Neuronal stem cell (in vitro differentiated cells): ENCODE results near the gene EED. TPM values are rescaled to one million over a fixed set of nuclear protein-coding genes. Genes with fewer than 3 reads are reported as not detected.

Source experiments
- DNase-seq: peaks from one replicate; pipeline ENCODE4 v3.0.0-alpha.2; 2013; ENCODE audit warnings: low spot score
- H2AFZ ChIP-seq: one replicate; pipeline ENCODE4 v1.6.1; 2013; ENCODE audit warnings: mild to moderate bottlenecking, low read length, inconsistent platforms
- H2AK5ac ChIP-seq: 2 replicates; pipeline ENCODE4 v1.6.1; 2013; ENCODE audit warnings: low read depth, mild to moderate bottlenecking, inconsistent platforms, low read length, moderate library complexity, mixed read lengths
- H2BK120ac ChIP-seq: 2 replicates; pipeline ENCODE4 v1.6.1; 2013; ENCODE audit warnings: low read depth, mild to moderate bottlenecking, inconsistent platforms, low read length, moderate library complexity, mixed read lengths
- H2BK12ac ChIP-seq: one replicate; pipeline ENCODE4 v1.6.1; 2013; ENCODE audit warnings: low read length, inconsistent platforms
- H2BK15ac ChIP-seq: 2 replicates; pipeline ENCODE4 v1.6.1; 2013; ENCODE audit warnings: mild to moderate bottlenecking, low read length, inconsistent platforms, mixed read lengths
- H2BK5ac ChIP-seq: one replicate; pipeline ENCODE4 v1.6.1; 2013; ENCODE audit warnings: inconsistent platforms, mild to moderate bottlenecking, low read length, moderate library complexity
- H3K14ac ChIP-seq: one replicate; pipeline ENCODE4 v1.6.1; 2013; ENCODE audit warnings: low read length, inconsistent platforms
- H3K18ac ChIP-seq: 2 replicates; pipeline ENCODE4 v1.6.1; 2013; ENCODE audit warnings: low read length, inconsistent platforms
- H3K23ac ChIP-seq: 2 replicates; pipeline ENCODE4 v1.6.1; 2013; ENCODE audit warnings: low read depth, mild to moderate bottlenecking, mixed read lengths, low read length, inconsistent platforms; ENCODE audit not compliant: poor library complexity
- H3K27ac ChIP-seq: replicated peaks from 3 replicates; pipeline ENCODE4 v1.5.1; 2013; ENCODE audit warnings: low read length, inconsistent platforms
- H3K27me3 ChIP-seq, 3 experiments: 2 replicates each; pipeline ENCODE4 v1.6.1; 2013; ENCODE audit warnings: low read length in 3 of 3, mild to moderate bottlenecking in 2 of 3, inconsistent platforms in 1 of 3, low read depth in 1 of 3, mixed read lengths in 1 of 3, moderate library complexity in 1 of 3; ENCODE audit not compliant: control insufficient read depth in 3 of 3, insufficient read depth in 3 of 3
- H3K36me3 ChIP-seq, 2 donors: replicated peaks in 1 of 2; 2 replicates each; pipeline ENCODE4 v1.6.1; 2013; ENCODE audit warnings: low read length in 2 of 2; ENCODE audit not compliant: control insufficient read depth in 2 of 2, insufficient read depth in 2 of 2
- H3K4ac ChIP-seq: 2 replicates; pipeline ENCODE4 v1.6.1; 2013; ENCODE audit warnings: inconsistent platforms, mild to moderate bottlenecking, low read length, moderate library complexity
- H3K4me1 ChIP-seq, 2 donors: 1 replicate in 1 of 2; 2 replicates in 1 of 2; pipeline ENCODE4 v1.6.1; 2013; ENCODE audit warnings: low read length in 2 of 2, low read depth in 1 of 2; ENCODE audit not compliant: control insufficient read depth in 2 of 2, insufficient read depth in 1 of 2
- H3K4me2 ChIP-seq: one replicate; pipeline ENCODE4 v1.6.1; 2013; ENCODE audit warnings: mild to moderate bottlenecking, low read length, inconsistent platforms; ENCODE audit not compliant: insufficient read depth, poor library complexity, severe bottlenecking
- H3K4me3 ChIP-seq, 2 donors: 2 replicates each; pipeline ENCODE4 v1.5.1; 2013; ENCODE audit warnings: low read length in 2 of 2, mild to moderate bottlenecking in 2 of 2, inconsistent platforms in 1 of 2, moderate library complexity in 1 of 2
- H3K79me1 ChIP-seq: one replicate; pipeline ENCODE4 v1.6.1; 2013; ENCODE audit warnings: low read depth, mild to moderate bottlenecking, inconsistent platforms, low read length, moderate library complexity
- H3K9ac ChIP-seq: one replicate; pipeline ENCODE4 v1.6.1; 2013; ENCODE audit warnings: mild to moderate bottlenecking, low read depth, low read length, inconsistent platforms; ENCODE audit not compliant: poor library complexity
- H3K9me3 ChIP-seq, 2 donors: replicated peaks in 1 of 2; 2 replicates each; pipeline versions ENCODE3 to v1.6.1; 2013; ENCODE audit warnings: low read length in 2 of 2, mild to moderate bottlenecking in 2 of 2, inconsistent platforms in 1 of 2, low read depth in 1 of 2, mixed read lengths in 1 of 2, moderate library complexity in 1 of 2; ENCODE audit not compliant: control insufficient read depth in 2 of 2, insufficient read depth in 1 of 2
- H4K8ac ChIP-seq: one replicate; pipeline ENCODE4 v1.6.1; 2013; ENCODE audit warnings: low read depth, mild to moderate bottlenecking, inconsistent platforms, low read length, moderate library complexity
- H4K91ac ChIP-seq: one replicate; pipeline ENCODE4 v1.6.1; 2013; ENCODE audit warnings: low read length, low read depth, mild to moderate bottlenecking, inconsistent platforms; ENCODE audit not compliant: poor library complexity
- WGBS, 2 donors: extraction: QIAGEN DNeasy Blood & Tissue Kit; methylation state at CpG; one replicate each; pipeline ENCODE4 v1.1.7; 2013; ENCODE audit warnings: missing lambda C conversion rate in 2 of 2, mixed read lengths in 1 of 2; ENCODE audit not compliant: insufficient read length in 2 of 2, insufficient replicate concordance in 1 of 2; ENCODE audit errors: extremely low coverage in 2 of 2; 5-methylcytosine and 5-hydroxymethylcytosine counted together
- polyA plus RNA-seq, 2 experiments: library from polyadenylated mRNA; stranded (reverse); fragments of 200-250 nt; gene quantifications; one replicate each; pipeline ENCODE4 v1.2.3, GENCODE V29; 2013

The EED gene, protein sequence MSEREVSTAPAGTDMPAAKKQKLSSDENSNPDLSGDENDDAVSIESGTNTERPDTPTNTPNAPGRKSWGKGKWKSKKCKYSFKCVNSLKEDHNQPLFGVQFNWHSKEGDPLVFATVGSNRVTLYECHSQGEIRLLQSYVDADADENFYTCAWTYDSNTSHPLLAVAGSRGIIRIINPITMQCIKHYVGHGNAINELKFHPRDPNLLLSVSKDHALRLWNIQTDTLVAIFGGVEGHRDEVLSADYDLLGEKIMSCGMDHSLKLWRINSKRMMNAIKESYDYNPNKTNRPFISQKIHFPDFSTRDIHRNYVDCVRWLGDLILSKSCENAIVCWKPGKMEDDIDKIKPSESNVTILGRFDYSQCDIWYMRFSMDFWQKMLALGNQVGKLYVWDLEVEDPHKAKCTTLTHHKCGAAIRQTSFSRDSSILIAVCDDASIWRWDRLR
- 27.9 TPM for polyA plus RNA-seq (2013, experiment 1 of 2)
- 28.0 TPM for polyA plus RNA-seq (2013, experiment 2 of 2)

DNA sequence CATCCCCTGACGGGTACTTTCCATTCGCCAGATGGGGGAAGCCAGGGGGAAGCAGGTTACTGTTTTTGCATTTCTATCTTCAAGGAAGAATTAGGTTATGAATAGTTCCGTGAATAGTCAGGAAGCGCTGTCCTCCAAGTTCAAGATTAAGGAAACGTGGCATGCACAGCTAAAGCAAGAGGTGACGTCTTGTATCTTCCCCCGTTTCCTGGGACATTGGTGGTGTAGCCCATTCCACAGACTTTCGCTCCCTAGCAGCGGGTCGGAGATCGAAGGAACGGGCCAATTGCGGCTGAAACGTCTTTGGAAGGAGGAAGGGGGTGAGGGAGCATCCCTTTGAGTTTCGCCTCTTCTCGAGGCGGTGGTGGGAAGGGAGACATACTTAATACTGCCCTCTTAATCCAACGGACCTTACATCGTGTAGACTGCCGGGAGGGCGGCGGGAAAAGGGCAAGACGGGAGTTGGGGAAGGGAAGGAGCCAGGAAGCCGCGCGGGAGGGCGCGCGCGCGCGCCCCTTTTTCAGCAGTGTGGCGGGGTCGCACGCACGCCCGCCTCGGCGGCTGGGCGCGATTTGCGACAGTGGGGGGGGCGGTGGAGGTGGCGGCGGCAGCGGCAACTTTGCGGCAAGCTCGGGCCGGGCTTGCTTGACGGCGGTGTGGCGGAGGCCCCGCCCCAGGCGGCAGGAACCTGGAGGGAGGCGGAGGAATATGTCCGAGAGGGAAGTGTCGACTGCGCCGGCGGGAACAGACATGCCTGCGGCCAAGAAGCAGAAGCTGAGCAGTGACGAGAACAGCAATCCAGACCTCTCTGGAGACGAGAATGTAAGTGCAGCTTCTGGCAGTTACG lies at the start of gene EED:
Gene EED, plus strand, starts transcription at position 232 of the 847 bp plus-strand sequence. Its CDS starts 477 bp downstream, at position 709.
- Histone ChIP-seq H2BK5ac (peak within 1 kb of the TSS; percentile 8), H3K4me2 (peak within 1 kb of the TSS; percentile 69), H3K4me3 (peak within 1 kb of the TSS; percentile 76 to 97), H3K18ac (peak within 1 kb of the TSS; percentile 97), H2BK12ac (no peak within 1 kb of the TSS), H3K4ac (no peak within 1 kb of the TSS), H3K36me3 (no peaks in the 10 kb centered on the region), H3K23ac (peak within 1 kb of the TSS; percentile 26), H3K27me3 (peaks cover 0 to 4% (median 0%) of the 10 kb centered on the region in 3 experiments), H3K9ac (peak within 1 kb of the TSS; percentile 91), H2AK5ac (no peak within 1 kb of the TSS), H3K9me3 (no peaks in the 10 kb centered on the region), H3K4me1 (peaks cover 1 to 7% of the 10 kb centered on the region in 2 donors), H2BK15ac (no peak within 1 kb of the TSS), H4K8ac (no peak within 1 kb of the TSS), H3K27ac (peak within 1 kb of the TSS; percentile 95), H3K79me1 (no peaks in the 10 kb centered on the region), H2AFZ (peak within 1 kb of the TSS; percentile 91), H4K91ac (no peak within 1 kb of the TSS), H2BK120ac (no peak within 1 kb of the TSS), H3K14ac (no peak within 1 kb of the TSS)
- peak; percentile 93 for DNase-seq
- no CpG with 5 or more reads among the region's 64 CpGs for WGBS, 2 donors

DNA sequence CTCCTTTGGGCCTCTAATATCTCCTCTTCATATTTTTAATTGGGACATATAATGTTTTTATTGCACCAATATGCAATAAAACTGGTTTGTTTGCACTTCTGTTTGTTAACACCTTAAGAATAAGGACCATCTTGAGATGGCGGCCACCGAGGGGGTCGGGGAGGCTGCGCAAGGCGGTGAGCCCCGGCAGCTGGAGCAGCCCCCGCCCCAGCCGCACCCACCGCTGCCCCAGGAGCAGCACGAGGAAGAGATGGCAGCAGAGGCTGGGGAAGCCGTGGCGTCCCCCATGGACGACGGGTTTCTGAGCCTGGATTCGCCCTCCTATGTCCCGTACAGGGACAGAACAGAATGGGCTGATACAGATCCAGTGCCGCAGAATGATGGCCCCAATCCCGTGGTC lies 49.6 kb upstream of the EED start:
- no peak overlapping the region for H3K4ac ChIP-seq
- DNase-seq, result no peak
- no peaks in the 10 kb centered on the region for H3K9me3 ChIP-seq
- no peak overlapping the region for H3K18ac ChIP-seq
- no peak overlapping the region for H2BK15ac ChIP-seq
- no peak overlapping the region for H3K4me2 ChIP-seq
- no peak overlapping the region for H3K23ac ChIP-seq
- no peak overlapping the region for H3K27ac ChIP-seq
- H3K36me3 ChIP-seq, result no peaks in the 10 kb centered on the region
- no peak overlapping the region for H2BK12ac ChIP-seq
- WGBS, 2 donors, result no CpG with 5 or more reads among the region's 18 CpGs
- no peak overlapping the region for H3K9ac ChIP-seq
- no peak overlapping the region for H3K4me3 ChIP-seq
- H3K14ac ChIP-seq, result no peak overlapping the region
- H4K8ac ChIP-seq, result no peak overlapping the region
- no peaks in the 10 kb centered on the region for H3K79me1 ChIP-seq
- no peaks in the 10 kb centered on the region for H3K4me1 ChIP-seq
- peaks cover 0 to 3% (median 0%) of the 10 kb centered on the region in 3 experiments for H3K27me3 ChIP-seq
- no peak overlapping the region for H2BK5ac ChIP-seq
- no peak overlapping the region for H4K91ac ChIP-seq
- no peak overlapping the region for H2BK120ac ChIP-seq
- H2AFZ ChIP-seq, result no peak overlapping the region
- H2AK5ac ChIP-seq, result no peak overlapping the region

DNA sequence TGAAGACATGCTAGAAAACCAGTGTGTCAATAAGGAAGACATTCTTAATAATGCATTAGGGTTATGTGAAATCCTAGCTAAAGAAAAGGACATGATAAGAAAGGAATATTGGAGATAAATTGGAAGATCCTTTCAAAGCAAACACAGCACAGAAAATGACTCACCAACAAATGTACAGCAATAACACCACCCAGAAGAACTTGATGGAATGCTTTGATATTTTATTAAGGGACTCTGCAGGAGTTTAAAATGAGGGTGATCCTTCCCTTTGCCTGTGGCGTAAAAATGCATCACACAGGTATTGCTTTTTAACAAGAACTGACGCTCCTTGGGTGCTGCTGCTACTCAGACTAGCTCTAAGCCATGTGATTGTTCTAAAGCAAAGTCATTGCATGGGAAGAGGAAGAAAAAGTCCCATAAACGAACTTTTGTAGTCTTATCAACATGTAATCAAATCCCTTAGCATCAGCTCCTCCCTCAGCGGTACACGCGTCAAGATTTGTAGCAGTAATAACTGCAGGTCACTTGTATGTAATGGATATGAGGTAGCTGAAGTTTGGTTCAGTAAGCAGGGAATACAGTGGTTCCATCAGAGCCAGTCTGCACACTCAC lies 48.4 kb upstream of the EED start:
- no peak overlapping the region for H2AFZ ChIP-seq
- H3K4ac ChIP-seq, result no peak overlapping the region
- no peak overlapping the region for H3K9ac ChIP-seq
- no CpG with 5 or more reads among the region's 6 CpGs for WGBS, 2 donors
- no peak overlapping the region for H2BK120ac ChIP-seq
- H3K4me3 ChIP-seq, result no peak overlapping the region
- H2BK12ac ChIP-seq, result no peak overlapping the region
- H3K9me3 ChIP-seq, result no peaks in the 10 kb centered on the region
- no peak overlapping the region for H4K91ac ChIP-seq
- H2BK5ac ChIP-seq, result no peak overlapping the region
- H3K79me1 ChIP-seq, result no peaks in the 10 kb centered on the region
- DNase-seq, result no peak
- H3K14ac ChIP-seq, result no peak overlapping the region
- no peaks in the 10 kb centered on the region for H3K4me1 ChIP-seq
- no peak overlapping the region for H2AK5ac ChIP-seq
- no peak overlapping the region for H3K4me2 ChIP-seq
- H3K23ac ChIP-seq, result no peak overlapping the region
- no peaks in the 10 kb centered on the region for H3K36me3 ChIP-seq
- H3K27me3 ChIP-seq, result no peaks in the 10 kb centered on the region
- H3K27ac ChIP-seq, result no peak overlapping the region
- no peak overlapping the region for H2BK15ac ChIP-seq
- H3K18ac ChIP-seq, result no peak overlapping the region
- no peak overlapping the region for H4K8ac ChIP-seq
